ENCODE measurements around the gene APLP2. TPM values are rescaled to one million over a fixed set of nuclear protein-coding genes. Genes with fewer than 3 reads are reported as not detected.
"Not testable (repeated sequence)": the region's sequence is repeated elsewhere in the genome, so short reads cannot be mapped to it uniquely, and the experiment has no call there.

Gene APLP2
- total RNA-seq, 2 donors from 2014 or later, result 326 to 454 TPM

GRCh38 chr11:130086669-130087068 is 17.0 kb downstream of the APLP2 start:
- TF ChIP-seq CTCF (IDR thresholded peaks at IDR 0.05), result no peak
- Histone ChIP-seq H3K27me3 (no peaks in the 10 kb centered on the region), H3K36me3 (no peaks in the 10 kb centered on the region), H3K4me1 (peaks cover 0 to 31% of the 10 kb centered on the region in 2 donors), H3K27ac (no peak overlapping the region), H3K9me3 (no peaks in the 10 kb centered on the region), H3K4me3 (no peak overlapping the region)
- DNase-seq (ENCODE audit: low spot score), result no peak

GRCh38 chr11:130087294-130087926 is 17.7 kb downstream of the APLP2 start:
- Histone ChIP-seq H3K36me3 (no peaks in the 10 kb centered on the region), H3K4me3 (no peak overlapping the region), H3K27me3 (no peaks in the 10 kb centered on the region), H3K27ac (no peak overlapping the region), H3K9me3 (no peaks in the 10 kb centered on the region), H3K4me1 (peaks cover 0 to 31% of the 10 kb centered on the region in 2 donors)
- TF ChIP-seq CTCF (IDR thresholded peaks at IDR 0.05), result no peak
- DNase-seq (ENCODE audit: low spot score), result no peak

- Histone ChIP-seq H3K27ac (peak overlapping the region in 1 of 2 donors; percentile 21), H3K9me3 (no peaks in the 10 kb centered on the region), H3K4me1 (peaks cover 0 to 31% of the 10 kb centered on the region in 2 donors), H3K36me3 (no peaks in the 10 kb centered on the region), H3K27me3 (no peaks in the 10 kb centered on the region), H3K4me3 (no peak overlapping the region)
- TF ChIP-seq CTCF (IDR thresholded peaks at IDR 0.05), result no peak
- no peak for DNase-seq (ENCODE audit: low spot score)
Observed at GRCh38 chr11:130088217-130088616, 18.5 kb downstream of the APLP2 start.

DNA sequence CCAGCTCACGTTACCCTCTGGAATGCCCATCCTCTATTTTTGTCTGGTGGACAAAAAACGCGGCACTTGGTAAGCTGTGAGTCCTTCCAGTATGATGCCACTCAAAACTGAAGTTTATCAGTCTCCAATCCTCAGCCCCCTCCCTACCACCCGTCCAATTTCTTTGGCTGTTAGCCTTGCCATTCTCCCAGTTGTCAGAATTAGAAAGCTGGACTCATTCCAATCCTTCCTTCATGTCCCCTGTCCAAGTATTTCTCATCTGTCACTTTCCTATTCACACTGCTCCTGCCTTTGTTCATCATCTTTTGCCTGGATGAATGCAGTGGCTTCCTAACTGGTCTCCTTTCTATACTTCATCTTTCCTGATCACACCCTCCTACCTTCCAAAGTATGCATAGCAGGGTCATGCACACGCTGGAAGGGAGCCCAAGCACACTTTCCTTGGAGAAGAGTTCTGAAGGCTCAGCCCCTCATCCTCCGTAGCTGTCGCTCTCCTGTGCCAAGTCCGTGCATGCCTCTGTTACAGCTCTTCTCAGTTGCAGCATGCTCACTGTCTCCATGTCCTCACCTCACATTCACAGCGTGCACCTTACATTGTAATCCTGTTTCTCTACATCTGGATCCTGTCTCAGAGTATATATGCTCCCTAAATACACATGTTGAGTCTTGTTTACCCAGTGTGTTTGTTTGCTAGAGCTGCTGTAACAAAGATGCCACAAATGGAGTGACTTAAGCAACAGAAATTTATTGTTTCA is 19.4 kb downstream of the APLP2 start:
- peak overlapping the region in 1 of 2 donors; percentile 21 for H3K27ac ChIP-seq
- no peaks in the 10 kb centered on the region for H3K36me3 ChIP-seq
- DNase-seq (ENCODE audit: low spot score), result no peak

DNA sequence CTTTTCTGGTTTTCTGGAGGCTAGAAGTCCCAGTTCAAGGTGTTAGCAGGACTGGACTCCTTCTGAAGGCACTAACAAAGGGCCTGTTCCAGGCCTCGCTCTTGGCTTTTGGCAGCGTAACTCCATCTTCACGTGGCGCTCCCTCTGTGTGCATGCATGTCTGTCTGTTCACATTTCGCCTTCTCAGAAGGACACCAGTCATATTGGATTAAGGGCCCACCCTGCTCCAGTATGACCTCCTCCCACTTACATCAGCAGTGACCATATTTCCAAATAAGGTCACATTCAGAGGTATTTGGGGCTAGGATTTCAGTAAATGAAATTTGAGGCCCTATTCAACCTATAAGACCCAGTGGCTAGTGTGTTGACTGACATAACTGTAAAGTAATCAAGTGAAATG is 20.0 kb downstream of the APLP2 start:
- no peak for DNase-seq (ENCODE audit: low spot score)
- Histone ChIP-seq H3K4me1 (peaks cover 0 to 31% of the 10 kb centered on the region in 2 donors), H3K27ac (peak overlapping the region in 1 of 2 donors; percentile 21), H3K36me3 (no peaks in the 10 kb centered on the region), H3K27me3 (no peaks in the 10 kb centered on the region), H3K4me3 (no peak overlapping the region), H3K9me3 (no peaks in the 10 kb centered on the region)
- no peak for TF ChIP-seq CTCF (IDR thresholded peaks at IDR 0.05)

More for the DNA sequence above, 19.4 kb downstream of the APLP2 start:
- TF ChIP-seq CTCF (IDR thresholded peaks at IDR 0.05), result no peak
- Histone ChIP-seq H3K4me3 (no peak overlapping the region), H3K27me3 (no peaks in the 10 kb centered on the region), H3K4me1 (peaks cover 0 to 31% of the 10 kb centered on the region in 2 donors), H3K9me3 (no peaks in the 10 kb centered on the region)

GRCh38 chr11:130090517-130090916 is 20.8 kb downstream of the APLP2 start:
- H3K9me3 ChIP-seq; DNase-seq (ENCODE audit: low spot score); H3K27ac ChIP-seq; H3K27me3 ChIP-seq; H3K4me3 ChIP-seq; H3K36me3 ChIP-seq: not testable (repeated sequence)
- peaks cover 0 to 31% of the 10 kb centered on the region in 2 donors for H3K4me1 ChIP-seq

DNA sequence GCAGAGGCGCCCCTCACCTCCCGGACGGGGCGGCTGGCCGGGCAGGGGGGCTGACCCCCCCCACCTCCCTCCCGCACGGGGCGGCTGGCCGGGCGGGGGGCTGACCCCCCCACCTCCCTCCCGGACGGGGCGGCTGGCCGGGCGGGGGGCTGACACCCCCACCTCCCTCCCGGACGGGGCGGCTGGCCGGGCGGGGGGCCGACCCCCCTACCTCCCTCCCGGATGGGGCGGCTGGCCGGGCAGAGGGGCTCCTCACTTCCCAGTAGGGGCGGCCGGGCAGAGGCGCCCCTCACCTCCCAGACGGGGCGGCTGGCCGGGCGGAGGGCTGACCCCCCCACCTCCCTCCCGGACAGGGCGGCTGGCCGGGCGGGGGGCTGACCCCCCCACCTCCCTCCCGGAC is 21.5 kb downstream of the APLP2 start:
- H3K27me3 ChIP-seq; H3K9me3 ChIP-seq; DNase-seq (ENCODE audit: low spot score); H3K36me3 ChIP-seq; H3K4me3 ChIP-seq; H3K27ac ChIP-seq: not testable (repeated sequence)
- peaks cover 0 to 32% of the 10 kb centered on the region in 2 donors for H3K4me1 ChIP-seq

Data from right atrium auricular region (tissue), 2 donors.